Fibroblast of mammary gland (primary cell): ENCODE measurements around the gene NXNL2.

ENCODE experiments used
- DNase-seq: peaks from one replicate; pipeline ENCODE4 v3.0.0-alpha.2; 2010; ENCODE audit warnings: low read depth
- H3K4me3 ChIP-seq: 2 replicates; pipeline ENCODE4 v1.5.1; 2011; ENCODE audit warnings: low read depth, mild to moderate bottlenecking, low read length, moderate library complexity; ENCODE audit not compliant: control insufficient read depth
- TF ChIP-seq, protein P1 (sequence below): conservative IDR thresholded peaks from 2 replicates; pipeline ENCODE4 v1.5.1; 2011; ENCODE audit warnings: low read depth, low read length, inconsistent platforms; ENCODE audit not compliant: control insufficient read depth, insufficient read depth

The NXNL2 gene

GRCh38 chr9:88534456-88535225, at the start of gene NXNL2:
NXNL2 (plus strand) TSS chr9:88535178; CDS start chr9:88535435, 257 bp downstream.
- H3K4me3 ChIP-seq: peak within 1 kb of the TSS; percentile 64
- DNase-seq: peak; percentile 67
- TF ChIP-seq, protein P1, sequence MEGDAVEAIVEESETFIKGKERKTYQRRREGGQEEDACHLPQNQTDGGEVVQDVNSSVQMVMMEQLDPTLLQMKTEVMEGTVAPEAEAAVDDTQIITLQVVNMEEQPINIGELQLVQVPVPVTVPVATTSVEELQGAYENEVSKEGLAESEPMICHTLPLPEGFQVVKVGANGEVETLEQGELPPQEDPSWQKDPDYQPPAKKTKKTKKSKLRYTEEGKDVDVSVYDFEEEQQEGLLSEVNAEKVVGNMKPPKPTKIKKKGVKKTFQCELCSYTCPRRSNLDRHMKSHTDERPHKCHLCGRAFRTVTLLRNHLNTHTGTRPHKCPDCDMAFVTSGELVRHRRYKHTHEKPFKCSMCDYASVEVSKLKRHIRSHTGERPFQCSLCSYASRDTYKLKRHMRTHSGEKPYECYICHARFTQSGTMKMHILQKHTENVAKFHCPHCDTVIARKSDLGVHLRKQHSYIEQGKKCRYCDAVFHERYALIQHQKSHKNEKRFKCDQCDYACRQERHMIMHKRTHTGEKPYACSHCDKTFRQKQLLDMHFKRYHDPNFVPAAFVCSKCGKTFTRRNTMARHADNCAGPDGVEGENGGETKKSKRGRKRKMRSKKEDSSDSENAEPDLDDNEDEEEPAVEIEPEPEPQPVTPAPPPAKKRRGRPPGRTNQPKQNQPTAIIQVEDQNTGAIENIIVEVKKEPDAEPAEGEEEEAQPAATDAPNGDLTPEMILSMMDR: no peak

- TF ChIP-seq, protein P1: no peak
- no peak for DNase-seq
Observed at GRCh38 chr9:88488166-88488565, 46.8 kb upstream of the NXNL2 start.

DNA sequence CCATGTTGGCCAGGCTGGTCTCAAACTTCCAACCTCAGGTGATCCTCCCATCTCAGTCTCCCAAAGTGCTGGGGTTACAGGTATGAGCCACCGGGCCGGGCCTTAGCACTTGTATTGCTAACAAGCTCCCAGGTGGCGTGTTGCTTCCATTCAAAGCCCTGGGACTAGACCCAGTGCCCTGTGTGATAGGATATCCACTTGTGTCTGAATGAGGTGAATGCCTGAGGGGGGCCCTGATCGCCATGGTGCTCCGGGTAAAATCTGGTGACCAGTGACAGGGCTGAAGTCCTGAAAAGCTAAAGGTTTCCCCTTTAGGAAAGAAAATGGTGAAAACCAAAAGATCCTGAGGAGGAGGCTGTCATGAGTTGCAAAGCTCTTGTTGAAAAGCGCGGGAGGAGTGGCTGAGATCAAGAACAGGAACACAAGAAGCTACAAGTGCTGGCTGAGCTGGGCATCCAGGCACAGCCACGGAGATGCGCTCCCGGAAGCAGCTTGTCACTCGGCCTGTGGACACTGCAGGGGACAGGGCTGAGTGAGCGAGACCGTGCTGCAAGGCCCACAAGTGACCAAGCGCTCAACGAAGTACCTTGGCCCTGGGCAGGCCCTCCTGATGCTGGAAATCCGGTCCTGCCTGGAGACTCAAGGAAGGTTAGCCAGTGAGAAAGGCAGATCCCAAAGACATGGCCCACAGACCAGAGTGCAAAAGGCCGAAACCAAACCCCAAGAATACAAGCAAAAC, 39.8 kb upstream of the NXNL2 start:
- TF ChIP-seq, protein P1: no peak
- H3K4me3 ChIP-seq: no peak overlapping the region
- no peak for DNase-seq

More at GRCh38 chr9:88488166-88488565, 46.8 kb upstream of the NXNL2 start:
- H3K4me3 ChIP-seq: no peak overlapping the region

- no peak overlapping the region for H3K4me3 ChIP-seq
- DNase-seq: no peak
- TF ChIP-seq, protein P1: no peak
Observed at GRCh38 chr9:88497224-88497623, 37.8 kb upstream of the NXNL2 start.

GRCh38 chr9:88498880-88499279, 36.1 kb upstream of the NXNL2 start:
- TF ChIP-seq, protein P1: no peak
- DNase-seq: no peak
- H3K4me3 ChIP-seq: no peak overlapping the region

GRCh38 chr9:88501086-88501485, 33.9 kb upstream of the NXNL2 start:
- no peak overlapping the region for H3K4me3 ChIP-seq
- TF ChIP-seq, protein P1: no peak
- DNase-seq: no peak
